Stomach (tissue), 9 donors: Measurements from ENCODE around the gene UQCC2. TPM values are rescaled to one million over a fixed set of nuclear protein-coding genes. Genes with fewer than 3 reads are reported as not detected.

ENCODE experiments used
- DNase-seq, 2 donors: peaks; one replicate each; pipeline versions ENCODE4 v3.0.0 to v3.0.0-alpha.2; 2013 to 2019
- H3K27ac ChIP-seq, 5 donors: fragments of 200-600 bp in 4 of 5; sonication (generic) in 4 of 5; one replicate each; pipeline ENCODE4 v1.5.1; 2013 to 2019; ENCODE audit warnings: mild to moderate bottlenecking in 1 of 5, moderate library complexity in 1 of 5
- H3K27me3 ChIP-seq, 3 donors: fragments of 200-600 bp; sonication (generic); one replicate each; pipeline ENCODE4 v1.5.1; 2017 to 2019; ENCODE audit warnings: mixed run types in 1 of 3
- H3K36me3 ChIP-seq, 4 donors: fragments of 200-600 bp; sonication (generic); 1 replicate in 3 of 4; 2 replicates in 1 of 4; pipeline ENCODE4 v1.5.1; 2016 to 2019
- H3K4me1 ChIP-seq, 4 donors: fragments of 200-600 bp; sonication (generic); one replicate each; pipeline ENCODE4 v1.5.1; 2016 to 2019
- H3K4me3 ChIP-seq, 4 donors: fragments of 200-600 bp; sonication (generic) in 3 of 4; one replicate each; pipeline ENCODE4 v1.5.1; 2016 to 2019; ENCODE audit warnings: mild to moderate bottlenecking in 1 of 4
- H3K9me3 ChIP-seq, 4 donors: fragments of 200-600 bp; sonication (generic); one replicate each; pipeline ENCODE4 v1.5.1; 2016 to 2019
- EP300 ChIP-seq: sonication (generic); formaldehyde crosslinking; IDR thresholded peaks from one replicate; pipeline ENCODE4 v1.6.1; 2017; ENCODE audit warnings: antibody characterized with exemption
- POLR2A ChIP-seq, 4 donors: fragments of 450-650 bp; IDR thresholded peaks; one replicate each; pipeline ENCODE4 v1.6.1; 2016; ENCODE audit warnings: antibody characterized with exemption in 4 of 4, control low read depth in 2 of 4, mild to moderate bottlenecking in 1 of 4, moderate library complexity in 1 of 4
- POLR2AphosphoS5 ChIP-seq, 3 donors: sonication (generic); formaldehyde crosslinking; IDR thresholded peaks; one replicate each; pipeline ENCODE4 v1.6.1; 2016; ENCODE audit warnings: antibody characterized with exemption in 3 of 3
- WGBS, 5 donors: extraction: QIAGEN DNeasy Blood & Tissue Kit in 3 of 5; methylation state at CpG; one replicate each; pipeline versions ENCODE4 v1.1.5 to v1.1.7; 2013 to 2018; 5-methylcytosine and 5-hydroxymethylcytosine counted together
- intact Hi-C: fragments of 100-400 bp; cut with DNase I; formaldehyde crosslinking; loops from one replicate; pipeline ENCODE4 v1.15.1; 2023; ENCODE audit warnings: low total_unique reads
- polyA plus RNA-seq, 3 donors: library from polyadenylated mRNA; stranded (reverse); fragments of 200-250 nt; gene quantifications; one replicate each; pipeline ENCODE4 v1.2.3, GENCODE V29; 2013
- total RNA-seq, 5 donors: library from RNA; depleted of rRNA; stranded (reverse); fragments of >200 nt; gene quantifications; one replicate each; pipeline versions ENCODE4 v1.1.0 to v1.2.3, GENCODE V29; 2014 to 2016
- TF ChIP-seq, protein P1 (sequence below), 7 experiments: fragments of 450-650 bp in 4 of 7; fragments of 200-600 bp in 3 of 7; sonication (generic) in 3 of 7; IDR thresholded peaks; one replicate each; pipeline ENCODE4 v1.5.1; 2016 to 2019; ENCODE audit warnings: antibody characterized with exemption in 7 of 7, control low read depth in 2 of 7, mild to moderate bottlenecking in 1 of 7
- donor health status: healthy with polysubstance abuse.
- donor health status: Bipolar disorder and iron deficiency.
- donor health status: healthy.

UQCC2 gene
- total and polyA plus RNA-seq, 8 donors, result 4.7 to 109 (median 24.7) TPM

- Histone ChIP-seq H3K4me3 (no peak overlapping the region), H3K27me3 (no peaks in the 10 kb centered on the region), H3K36me3 (peaks cover 0 to 5% (median 0%) of the 10 kb centered on the region in 4 donors), H3K27ac (peak overlapping the region in 2 of 5 donors; percentile 3 to 17), H3K9me3 (no peaks in the 10 kb centered on the region), H3K4me1 (peaks cover 0 to 7% (median 3%) of the 10 kb centered on the region in 4 donors)
- peak in 1 of 2 donors; percentile 50 for DNase-seq
- no peak for TF ChIP-seq POLR2A (IDR thresholded peaks at IDR 0.05)
- no peak for TF ChIP-seq POLR2AphosphoS5 (IDR thresholded peaks at IDR 0.05)
- TF ChIP-seq, protein P1, sequence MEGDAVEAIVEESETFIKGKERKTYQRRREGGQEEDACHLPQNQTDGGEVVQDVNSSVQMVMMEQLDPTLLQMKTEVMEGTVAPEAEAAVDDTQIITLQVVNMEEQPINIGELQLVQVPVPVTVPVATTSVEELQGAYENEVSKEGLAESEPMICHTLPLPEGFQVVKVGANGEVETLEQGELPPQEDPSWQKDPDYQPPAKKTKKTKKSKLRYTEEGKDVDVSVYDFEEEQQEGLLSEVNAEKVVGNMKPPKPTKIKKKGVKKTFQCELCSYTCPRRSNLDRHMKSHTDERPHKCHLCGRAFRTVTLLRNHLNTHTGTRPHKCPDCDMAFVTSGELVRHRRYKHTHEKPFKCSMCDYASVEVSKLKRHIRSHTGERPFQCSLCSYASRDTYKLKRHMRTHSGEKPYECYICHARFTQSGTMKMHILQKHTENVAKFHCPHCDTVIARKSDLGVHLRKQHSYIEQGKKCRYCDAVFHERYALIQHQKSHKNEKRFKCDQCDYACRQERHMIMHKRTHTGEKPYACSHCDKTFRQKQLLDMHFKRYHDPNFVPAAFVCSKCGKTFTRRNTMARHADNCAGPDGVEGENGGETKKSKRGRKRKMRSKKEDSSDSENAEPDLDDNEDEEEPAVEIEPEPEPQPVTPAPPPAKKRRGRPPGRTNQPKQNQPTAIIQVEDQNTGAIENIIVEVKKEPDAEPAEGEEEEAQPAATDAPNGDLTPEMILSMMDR (IDR thresholded peaks at IDR 0.05), result no peak
- TF ChIP-seq EP300, result no peak
- intact Hi-C loops, result no loop called here
- 39 to 81% (median 72%) methylated on average over 9 of the region's 9 CpGs for WGBS, 5 donors
These were observed 20.3 kb upstream of the UQCC2 start for GRCh38 chr6:33731751-33732282.

GRCh38 chr6:33731035-33731434, 19.5 kb upstream of the UQCC2 start:
- no peak for DNase-seq
- Histone ChIP-seq H3K9me3 (no peaks in the 10 kb centered on the region), H3K27ac (peak overlapping the region in 1 of 5 donors; percentile 17), H3K4me3 (no peak overlapping the region), H3K4me1 (peaks cover 0 to 7% (median 3%) of the 10 kb centered on the region in 4 donors), H3K36me3 (peaks cover 0 to 5% (median 0%) of the 10 kb centered on the region in 4 donors), H3K27me3 (no peaks in the 10 kb centered on the region)
- WGBS, 5 donors, result 64 to 84% (median 77%) methylated on average over 5 to 7 of the region's 7 CpGs
- intact Hi-C loops, result no loop called here
- TF ChIP-seq EP300 (no peak), POLR2A (IDR thresholded peaks at IDR 0.05) (no peak), POLR2AphosphoS5 (IDR thresholded peaks at IDR 0.05) (no peak)
- TF ChIP-seq, protein P1 (IDR thresholded peaks at IDR 0.05), result no peak

DNA sequence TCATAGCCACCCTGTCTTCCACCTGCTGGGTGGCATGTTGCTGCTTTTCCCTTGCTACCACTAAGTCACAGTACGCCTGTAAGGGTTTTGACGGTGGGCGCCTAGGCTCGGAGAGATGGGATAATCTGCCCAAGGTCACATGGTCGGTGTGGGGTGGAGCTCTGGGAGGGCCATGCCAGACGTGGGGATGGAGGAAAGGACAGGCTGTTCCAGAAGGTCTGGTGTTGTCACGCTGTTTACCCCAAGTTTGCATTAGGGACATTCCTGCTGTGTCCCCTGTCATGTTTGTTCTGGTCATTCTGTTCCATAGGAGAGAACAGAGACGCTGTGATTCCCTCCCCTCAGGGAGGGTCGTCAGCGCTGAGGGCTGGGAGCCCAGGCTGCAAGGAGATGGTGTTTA, 19.1 kb upstream of the UQCC2 start:
- no peaks in the 10 kb centered on the region for H3K9me3 ChIP-seq
- H3K27me3 ChIP-seq, result no peaks in the 10 kb centered on the region
- DNase-seq, result no peak
- peaks cover 0 to 7% (median 3%) of the 10 kb centered on the region in 4 donors for H3K4me1 ChIP-seq
- no peak for TF ChIP-seq POLR2AphosphoS5 (IDR thresholded peaks at IDR 0.05)
- TF ChIP-seq EP300, result no peak
- TF ChIP-seq, protein P1 (IDR thresholded peaks at IDR 0.05), result no peak
- no peak for TF ChIP-seq POLR2A (IDR thresholded peaks at IDR 0.05)
- H3K27ac ChIP-seq, result no peak overlapping the region
- H3K4me3 ChIP-seq, result no peak overlapping the region
- WGBS, 5 donors, result 63 to 78% (median 73%) methylated on average over 10 of the region's 10 CpGs
- intact Hi-C loops, result no loop called here
- H3K36me3 ChIP-seq, result peaks cover 0 to 5% (median 0%) of the 10 kb centered on the region in 4 donors

GRCh38 chr6:33729059-33729458, 17.6 kb upstream of the UQCC2 start:
- 85 to 94% (median 92%) methylated on average over 6 of the region's 6 CpGs for WGBS, 5 donors
- Histone ChIP-seq H3K4me1 (peaks cover 0 to 8% (median 3%) of the 10 kb centered on the region in 4 donors), H3K27ac (no peak overlapping the region), H3K36me3 (peaks cover 0 to 5% (median 0%) of the 10 kb centered on the region in 4 donors), H3K27me3 (no peaks in the 10 kb centered on the region), H3K4me3 (no peak overlapping the region), H3K9me3 (no peaks in the 10 kb centered on the region)
- DNase-seq, result no peak
- TF ChIP-seq, protein P1 (IDR thresholded peaks at IDR 0.05), result no peak
- TF ChIP-seq EP300, result no peak
- intact Hi-C loops, result no loop called here
